DND-41 (cell line): ENCODE measurements around the gene INPP5B.

Source experiments
- EZH2 ChIP-seq: IDR thresholded peaks from 3 replicates; pipeline ENCODE4 v1.6.1; 2012; ENCODE audit warnings: borderline replicate concordance, low read depth, mild to moderate bottlenecking, moderate library complexity, low read length, inconsistent platforms; ENCODE audit not compliant: severe bottlenecking
- TF ChIP-seq, protein P1 (sequence below): IDR thresholded peaks from 2 replicates; pipeline ENCODE4 v1.5.1; 2012; ENCODE audit warnings: borderline replicate concordance, low read length, moderate library complexity, mild to moderate bottlenecking; ENCODE audit not compliant: poor library complexity, severe bottlenecking; ENCODE audit errors: extremely low read depth

DNA sequence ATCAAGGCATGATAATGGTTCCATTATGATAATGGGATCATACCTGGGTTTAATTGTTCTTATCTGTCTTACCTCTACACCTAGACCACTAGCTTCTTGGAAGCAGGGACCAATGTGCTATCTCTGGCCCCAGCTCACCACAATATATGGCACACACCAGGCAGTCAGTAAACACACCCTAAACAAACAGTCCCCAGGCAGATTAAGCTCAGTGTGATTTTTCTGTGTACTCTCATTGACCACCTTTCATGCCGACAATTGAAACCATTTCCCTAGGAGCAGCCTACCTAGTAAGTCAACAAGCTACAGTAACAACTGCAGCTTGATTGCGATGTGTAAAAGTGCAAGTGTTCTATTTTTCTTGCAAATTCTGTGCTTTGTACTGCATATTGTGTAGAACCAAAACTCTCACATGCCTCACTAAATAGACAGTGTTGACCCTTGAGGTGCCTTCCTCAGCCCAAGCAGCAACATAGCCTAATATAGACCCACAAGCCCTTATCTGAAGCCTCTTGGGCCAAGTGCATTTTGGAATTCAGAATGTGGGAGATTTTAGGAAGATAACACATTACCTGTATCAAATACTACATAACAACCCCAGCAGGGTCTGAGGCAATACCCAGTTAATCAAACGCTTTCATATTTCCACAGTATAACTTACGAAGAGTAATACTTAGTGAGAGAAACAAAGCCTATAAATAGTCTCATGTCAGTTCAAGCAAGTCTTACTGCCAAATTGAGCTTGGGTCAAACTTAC is 32.0 kb downstream of the INPP5B start:
- TF ChIP-seq, protein P1, sequence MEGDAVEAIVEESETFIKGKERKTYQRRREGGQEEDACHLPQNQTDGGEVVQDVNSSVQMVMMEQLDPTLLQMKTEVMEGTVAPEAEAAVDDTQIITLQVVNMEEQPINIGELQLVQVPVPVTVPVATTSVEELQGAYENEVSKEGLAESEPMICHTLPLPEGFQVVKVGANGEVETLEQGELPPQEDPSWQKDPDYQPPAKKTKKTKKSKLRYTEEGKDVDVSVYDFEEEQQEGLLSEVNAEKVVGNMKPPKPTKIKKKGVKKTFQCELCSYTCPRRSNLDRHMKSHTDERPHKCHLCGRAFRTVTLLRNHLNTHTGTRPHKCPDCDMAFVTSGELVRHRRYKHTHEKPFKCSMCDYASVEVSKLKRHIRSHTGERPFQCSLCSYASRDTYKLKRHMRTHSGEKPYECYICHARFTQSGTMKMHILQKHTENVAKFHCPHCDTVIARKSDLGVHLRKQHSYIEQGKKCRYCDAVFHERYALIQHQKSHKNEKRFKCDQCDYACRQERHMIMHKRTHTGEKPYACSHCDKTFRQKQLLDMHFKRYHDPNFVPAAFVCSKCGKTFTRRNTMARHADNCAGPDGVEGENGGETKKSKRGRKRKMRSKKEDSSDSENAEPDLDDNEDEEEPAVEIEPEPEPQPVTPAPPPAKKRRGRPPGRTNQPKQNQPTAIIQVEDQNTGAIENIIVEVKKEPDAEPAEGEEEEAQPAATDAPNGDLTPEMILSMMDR: no peak
- TF ChIP-seq EZH2: no peak
